Thyroid gland (tissue), 4 donors: ENCODE results near the gene TOMM20L.

ENCODE experiments used
- CTCF ChIP-seq, 6 experiments: fragments of 200-600 bp in 3 of 6; fragments of 450-650 bp in 3 of 6; sonication (generic) in 3 of 6; IDR thresholded peaks; one replicate each; pipeline ENCODE4 v1.5.1; 2016 to 2019; ENCODE audit warnings: antibody characterized with exemption in 6 of 6, mild to moderate bottlenecking in 2 of 6, inconsistent platforms in 1 of 6, moderate library complexity in 1 of 6
- POLR2A ChIP-seq, 2 donors: fragments of 450-650 bp; IDR thresholded peaks; one replicate each; pipeline ENCODE4 v1.6.1; 2017; ENCODE audit warnings: antibody characterized with exemption in 2 of 2, mild to moderate bottlenecking in 2 of 2, moderate library complexity in 1 of 2

- peak in 4 of 6 experiments; percentile 84 to 93 (median 86) for TF ChIP-seq CTCF (IDR thresholded peaks at IDR 0.05)
- TF ChIP-seq POLR2A (IDR thresholded peaks at IDR 0.05): peak in 1 of 2 donors; percentile 10
These were observed at the start of gene TOMM20L for GRCh38 chr14:58395812-58396788.
